ENCODE measurements around the gene EVPL.

Gene EVPL

DNA sequence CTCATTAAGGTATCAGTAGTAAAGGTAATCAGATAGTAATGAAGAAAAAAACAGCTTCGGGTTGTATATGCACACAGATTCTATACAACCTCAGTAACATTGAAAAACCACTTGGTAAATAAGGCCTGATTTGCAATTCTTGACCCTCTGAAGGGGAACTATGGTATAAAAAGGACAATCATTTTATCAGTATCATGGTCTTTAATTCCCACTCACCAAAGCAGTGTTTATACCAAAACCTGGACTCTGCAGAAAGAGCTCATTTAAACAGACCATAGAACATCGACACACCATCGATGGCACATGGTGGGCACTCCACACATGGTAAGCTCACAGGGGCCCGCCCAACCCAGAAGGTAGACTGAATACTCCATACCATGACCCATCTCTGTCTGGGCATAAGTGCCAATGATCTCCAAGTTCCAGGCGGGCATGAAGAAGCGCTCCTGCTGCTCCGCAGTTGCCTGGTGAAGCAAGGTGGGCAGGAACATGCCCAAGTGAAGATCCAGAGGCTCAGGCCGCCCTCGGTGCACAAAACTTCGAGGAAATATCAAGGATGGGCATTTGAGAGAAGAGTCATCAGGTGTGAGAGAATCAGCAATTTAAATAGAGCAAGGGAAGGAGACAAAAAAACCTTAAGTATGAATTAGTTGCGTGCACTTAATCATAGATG, 67.1 kb downstream of the EVPL start:
- no peak for DNase-seq (ENCODE audit: low read depth in 2 of 2)

- DNase-seq (ENCODE audit: low read depth in 2 of 2) = no peak
Observed at GRCh38 chr17:75959051-75959838, 67.9 kb downstream of the EVPL start.
